HG03097 (cell line): ENCODE results near the gene KCND3.

Experiments
- ATAC-seq: cut with Tn5 transposase; IDR thresholded peaks from one replicate; pipeline ENCODE4 v1.9.1; 2021; ENCODE audit not compliant: unreplicated experiment, low FRiP score

KCND3 gene

DNA sequence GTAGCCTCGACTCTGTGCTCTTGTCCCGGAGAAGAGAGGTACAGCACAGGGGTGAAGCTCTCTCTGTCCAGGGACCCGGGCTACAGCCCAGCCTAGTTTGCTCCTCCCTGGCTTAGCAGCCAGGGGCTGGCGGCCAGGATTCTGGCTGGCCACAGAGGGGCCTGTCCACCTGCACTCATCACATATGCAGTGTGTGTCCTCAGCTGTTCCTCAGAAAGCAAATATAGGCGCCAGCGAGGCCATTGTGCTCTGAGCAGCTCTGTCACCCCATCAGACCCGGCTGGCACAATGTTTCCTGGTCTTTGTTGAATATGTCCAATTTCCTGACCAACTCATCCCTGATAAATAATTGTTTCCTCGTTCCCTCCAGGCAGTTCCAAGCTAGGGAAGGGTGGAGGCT lies 28.5 kb downstream of the KCND3 start:
- ATAC-seq = no peak

DNA sequence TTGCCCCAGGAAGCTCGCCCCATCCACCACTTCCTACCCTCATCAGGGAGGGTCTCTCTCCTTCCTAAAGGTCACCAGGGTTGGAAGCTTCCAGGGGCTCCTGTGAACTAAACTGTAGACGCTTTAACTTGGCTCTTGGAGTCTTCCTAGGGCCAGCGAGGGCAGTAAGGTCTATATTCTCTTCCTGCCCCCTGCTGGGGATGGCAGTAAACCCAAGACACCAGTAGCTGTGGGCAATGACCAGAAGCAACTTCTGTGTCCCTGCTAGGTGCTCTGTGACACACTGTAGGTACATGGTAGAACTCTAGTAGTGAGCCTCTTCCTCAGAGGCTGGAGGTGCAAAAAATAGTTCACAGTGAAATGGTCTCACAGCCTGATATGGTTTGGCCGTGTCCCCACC lies 30.0 kb downstream of the KCND3 start:
- no peak for ATAC-seq

DNA sequence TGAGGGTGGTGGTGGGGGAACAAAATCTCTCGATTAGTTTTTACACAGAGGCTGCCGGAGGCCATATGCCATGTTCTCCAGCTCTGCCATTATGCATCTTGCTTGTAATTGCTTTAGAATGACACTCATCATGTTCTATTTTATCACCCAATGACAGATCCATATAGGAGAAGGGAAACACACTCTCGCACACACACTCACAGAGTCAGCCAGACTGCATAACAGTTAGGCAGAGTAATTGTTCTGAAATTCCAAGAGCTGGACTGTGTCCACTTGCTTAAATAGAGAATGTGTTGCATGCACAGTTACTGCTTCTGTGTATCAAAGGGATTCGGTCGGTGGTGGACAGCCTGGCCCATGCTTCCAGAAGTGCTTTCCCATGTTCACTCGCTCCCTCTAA lies 30.6 kb downstream of the KCND3 start:
- no peak for ATAC-seq

DNA sequence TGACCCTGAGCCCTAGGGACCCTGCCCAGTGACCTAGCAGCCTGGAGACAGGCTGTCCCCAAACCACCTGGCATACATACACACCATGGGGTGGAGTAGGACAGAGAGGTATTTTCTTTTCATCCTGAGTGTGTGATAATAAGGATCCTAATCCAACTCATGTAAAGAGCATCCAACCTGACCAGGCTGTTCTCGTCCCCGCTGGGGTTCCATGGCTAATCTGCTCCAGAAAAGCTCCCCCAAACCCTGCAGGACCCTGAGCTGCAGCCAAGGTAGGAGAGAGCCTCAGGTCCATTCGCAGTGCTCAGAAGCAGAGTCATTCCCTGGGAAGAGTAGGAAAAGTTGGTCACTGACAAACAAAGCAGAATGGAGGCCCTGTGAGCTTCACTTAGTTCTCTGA lies 31.4 kb downstream of the KCND3 start:
- no peak for ATAC-seq

DNA sequence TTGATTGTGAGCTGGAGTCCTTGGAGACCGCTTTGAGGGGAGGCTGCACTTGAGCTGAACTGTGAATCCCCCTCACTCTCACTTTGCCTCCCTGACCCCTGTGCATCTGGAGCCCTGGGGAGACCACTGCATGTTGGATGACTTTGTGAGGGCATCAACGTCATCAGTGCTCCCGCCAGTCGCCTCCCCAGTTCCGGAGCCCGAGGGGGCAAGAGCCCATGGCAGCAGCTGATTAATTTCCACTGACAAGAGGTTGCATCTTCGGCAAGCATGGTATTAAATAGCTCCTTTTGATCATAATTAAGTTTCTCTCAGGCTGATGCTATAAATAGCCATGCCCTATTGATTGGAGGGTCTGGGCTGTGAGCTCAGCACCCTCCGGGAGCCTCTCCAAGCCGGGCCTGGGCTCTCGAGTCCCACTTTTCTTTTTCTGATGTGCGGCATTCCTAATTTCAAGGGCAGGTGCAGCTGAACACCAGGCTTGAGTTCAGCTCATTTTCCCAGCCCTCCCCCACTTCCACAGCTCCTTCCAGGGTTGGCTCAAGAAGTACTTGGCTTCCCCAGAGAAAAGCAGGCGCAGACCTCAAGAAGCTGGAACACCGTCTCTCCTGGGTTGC lies 33.2 kb downstream of the KCND3 start:
- ATAC-seq = no peak

DNA sequence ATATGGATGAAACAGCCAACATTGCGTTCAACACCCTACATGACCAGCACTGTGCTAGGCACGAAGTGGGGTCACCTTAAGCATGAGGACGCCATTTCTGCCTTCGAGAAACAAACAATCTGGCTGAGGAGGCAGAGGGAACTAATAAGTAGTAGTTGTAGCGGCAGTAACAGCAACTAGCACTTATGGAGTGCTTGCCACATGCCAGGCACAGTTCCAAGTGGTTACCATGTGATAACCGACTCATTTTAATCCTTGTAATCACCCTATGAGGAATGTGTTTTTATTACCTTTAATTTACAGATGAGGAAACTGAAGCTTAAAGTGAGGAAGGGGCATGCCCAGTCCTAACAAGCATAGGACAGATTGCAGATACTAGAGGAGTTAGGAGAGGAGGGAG lies 33.7 kb downstream of the KCND3 start:
- no peak for ATAC-seq

DNA sequence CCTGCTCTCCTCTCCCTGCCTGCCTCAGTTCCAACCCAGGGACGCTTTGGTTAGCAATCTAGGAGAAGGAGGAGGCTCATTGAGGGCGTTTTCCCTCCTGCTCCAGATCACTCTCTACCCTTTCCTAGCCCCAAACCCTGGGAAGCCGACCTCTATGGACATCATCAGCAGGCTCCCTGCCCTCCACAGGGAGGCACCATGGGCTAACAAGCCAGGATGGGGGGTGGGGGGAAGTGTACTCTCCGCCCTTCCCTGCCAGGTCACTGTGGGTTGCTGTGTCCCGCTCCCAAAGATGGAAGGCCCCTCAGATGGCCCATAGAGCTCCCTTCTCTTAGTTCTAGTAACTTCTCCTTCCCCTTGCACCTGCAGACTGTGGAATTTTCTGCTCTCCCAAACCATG lies 35.7 kb downstream of the KCND3 start:
- no peak for ATAC-seq

DNA sequence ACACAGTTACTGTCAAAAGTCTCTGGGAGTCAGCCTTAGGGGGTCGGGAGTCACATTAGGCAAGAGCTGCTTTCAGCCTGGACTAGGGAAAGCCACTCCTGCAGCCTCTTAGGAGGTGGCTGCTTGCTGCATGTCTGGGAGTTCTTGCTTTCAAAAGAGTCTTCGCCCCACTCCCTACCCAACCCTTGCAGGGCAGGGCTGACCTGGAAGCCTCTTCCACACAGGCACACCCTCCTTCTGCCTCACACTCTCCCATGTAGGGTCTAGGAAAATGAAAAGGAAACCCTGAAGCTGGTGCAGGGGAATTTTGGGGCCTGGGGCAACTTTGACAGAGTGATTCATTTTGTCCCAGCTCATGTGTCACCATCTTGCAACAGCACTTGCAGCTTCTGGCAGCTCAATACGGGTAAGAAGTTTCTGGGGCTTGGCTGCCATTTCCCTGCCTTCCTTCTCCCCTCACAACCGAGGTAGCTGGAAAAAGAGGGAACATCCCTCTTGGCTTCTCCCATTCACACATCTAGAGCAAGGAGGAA lies 37.3 kb downstream of the KCND3 start:
- no peak for ATAC-seq

DNA sequence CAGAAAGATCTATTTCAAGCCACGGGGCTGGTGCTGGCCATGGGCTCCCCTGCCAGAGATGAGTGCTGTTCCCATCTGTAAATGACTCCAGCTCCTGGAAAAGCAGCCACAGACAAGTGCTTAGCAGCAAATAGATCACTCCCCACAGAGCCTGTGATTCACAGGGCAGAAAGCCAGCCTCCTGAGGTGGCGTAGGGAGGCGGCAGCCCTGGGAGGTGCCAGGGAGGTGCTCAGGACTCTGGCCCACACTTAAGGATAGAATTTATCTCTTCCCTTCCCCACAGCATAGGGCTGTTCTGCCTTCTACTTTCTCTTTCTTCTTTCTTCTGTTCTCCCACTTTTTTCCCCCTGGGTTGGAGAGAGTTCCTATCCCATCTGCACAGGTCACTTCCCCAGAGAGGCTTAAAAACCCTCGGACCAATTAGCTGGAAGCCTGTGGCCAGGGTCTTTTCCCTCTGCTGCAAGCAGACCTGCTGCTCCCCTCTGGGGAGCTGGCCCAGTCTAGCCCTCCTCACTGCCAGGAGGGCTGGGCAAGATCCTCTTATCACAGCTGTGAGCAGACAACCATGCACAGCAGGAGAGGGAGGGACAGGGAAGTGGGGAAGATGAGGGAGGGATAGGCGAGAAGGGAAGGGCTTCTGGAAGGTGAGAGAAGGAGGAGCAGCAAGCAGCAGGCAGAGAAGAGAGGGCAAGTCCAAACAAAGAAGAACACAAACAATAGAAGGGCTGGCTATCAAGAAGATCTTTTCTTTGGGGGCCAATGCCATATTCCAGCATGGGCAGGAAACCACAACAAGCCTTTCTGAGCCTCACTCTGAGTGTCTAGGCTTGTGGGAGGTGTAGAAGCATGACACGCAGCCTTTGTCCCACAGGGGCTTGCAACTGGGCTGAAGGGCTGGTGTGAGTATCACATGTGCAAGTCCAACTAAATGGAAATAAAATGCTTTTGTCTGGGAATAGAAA lies 41.0 kb downstream of the KCND3 start:
- ATAC-seq = no peak

DNA sequence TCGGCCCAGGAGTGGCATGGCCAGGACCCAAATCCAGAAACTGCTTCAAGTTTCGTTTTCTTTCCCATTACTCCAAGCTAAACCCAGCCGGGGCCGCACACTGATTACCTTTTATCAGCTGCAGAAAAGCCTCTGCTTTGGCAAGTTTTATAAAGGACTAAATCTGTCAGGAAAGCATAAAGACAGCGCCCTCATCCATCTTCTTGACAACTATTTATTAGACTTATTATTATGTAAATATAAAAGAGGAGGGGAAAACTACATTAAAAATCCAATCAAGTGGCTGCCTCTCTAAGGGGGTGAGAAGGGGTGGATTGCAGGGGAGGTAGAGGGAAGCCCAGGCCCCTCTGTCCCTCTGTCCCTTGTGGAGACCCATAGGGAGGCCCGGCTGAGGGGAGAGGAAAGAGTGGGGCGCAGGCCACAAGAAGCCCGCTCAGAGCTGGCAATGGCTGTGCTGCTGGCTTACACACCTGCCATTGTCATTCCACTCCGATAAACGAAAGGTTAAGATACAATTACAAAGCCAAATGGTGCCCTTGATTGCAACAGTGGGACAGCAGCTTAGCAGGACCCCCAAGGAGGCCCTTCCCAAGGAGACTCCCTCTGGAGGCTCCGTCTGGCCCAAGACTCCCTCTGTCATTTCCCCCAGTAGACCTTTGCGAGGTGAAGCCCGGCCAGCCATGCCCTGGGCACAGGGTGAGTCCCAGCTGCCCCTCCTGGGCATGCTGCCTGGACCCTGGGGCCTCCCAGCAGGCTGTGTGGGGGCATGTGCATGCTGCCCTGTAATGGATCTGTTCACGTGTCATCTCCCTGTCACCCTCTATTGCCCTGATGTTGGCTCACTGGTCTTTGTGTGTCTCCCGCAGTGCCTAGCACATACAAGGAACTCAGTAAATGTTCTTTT lies 45.4 kb downstream of the KCND3 start:
- ATAC-seq = no peak

DNA sequence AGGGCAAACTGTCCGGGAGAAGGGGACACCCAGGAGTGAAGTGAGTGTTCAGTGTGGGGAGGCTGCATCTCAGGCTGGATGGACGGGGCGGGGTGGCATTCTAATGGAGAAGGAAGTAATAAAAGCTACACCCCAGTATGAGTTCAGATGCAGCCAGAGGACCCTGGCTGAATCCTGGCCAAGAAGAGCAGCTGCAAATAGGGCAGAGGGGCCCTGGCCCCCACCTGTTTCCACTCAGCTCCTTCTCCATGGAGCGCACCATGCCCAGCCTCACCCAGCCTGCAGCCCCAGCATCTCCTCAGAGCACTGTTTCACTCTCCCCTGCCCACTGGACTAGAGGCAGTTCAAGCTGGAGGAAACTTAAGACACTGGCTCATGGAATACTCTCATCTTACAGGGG lies 46.4 kb downstream of the KCND3 start:
- ATAC-seq = no peak

DNA sequence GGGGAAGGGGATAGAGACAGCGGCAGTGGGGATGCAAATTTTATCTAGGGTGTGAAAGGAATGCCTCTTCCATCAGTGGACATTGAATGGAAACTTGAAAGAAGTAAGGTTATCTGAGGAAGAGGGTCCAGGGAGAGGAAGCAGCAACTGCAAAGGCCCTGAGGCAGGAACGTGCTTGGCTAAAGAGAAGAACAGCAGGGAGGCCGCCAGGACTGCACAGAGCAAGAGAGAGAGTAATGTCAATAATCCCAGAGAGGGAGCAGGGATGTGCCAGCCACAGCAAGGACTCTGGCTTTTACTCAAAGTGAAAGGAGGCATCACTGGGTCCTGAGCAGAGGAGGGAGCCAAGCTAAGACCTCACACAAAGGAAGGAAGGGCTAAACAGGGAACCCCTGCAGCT lies 50.9 kb downstream of the KCND3 start:
- no peak for ATAC-seq

DNA sequence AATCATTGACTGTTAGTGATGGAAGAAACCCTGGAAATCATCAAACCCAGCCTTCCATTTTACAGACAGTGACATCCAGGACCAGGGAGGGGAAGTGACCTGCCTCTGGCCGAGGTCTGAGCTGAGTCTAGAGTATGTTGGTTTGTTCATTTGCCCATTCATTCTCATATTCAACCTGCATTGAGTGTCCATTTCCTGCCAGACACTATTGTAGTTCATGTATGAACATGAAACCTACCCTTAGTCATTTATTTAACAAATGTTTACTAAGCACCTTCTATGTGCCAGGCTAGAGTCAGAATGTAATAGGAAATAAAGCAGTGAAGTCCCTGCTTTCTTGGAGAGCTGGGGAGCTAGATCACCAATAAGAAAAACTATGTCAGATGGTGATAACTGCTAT lies 51.3 kb downstream of the KCND3 start:
- no peak for ATAC-seq

DNA sequence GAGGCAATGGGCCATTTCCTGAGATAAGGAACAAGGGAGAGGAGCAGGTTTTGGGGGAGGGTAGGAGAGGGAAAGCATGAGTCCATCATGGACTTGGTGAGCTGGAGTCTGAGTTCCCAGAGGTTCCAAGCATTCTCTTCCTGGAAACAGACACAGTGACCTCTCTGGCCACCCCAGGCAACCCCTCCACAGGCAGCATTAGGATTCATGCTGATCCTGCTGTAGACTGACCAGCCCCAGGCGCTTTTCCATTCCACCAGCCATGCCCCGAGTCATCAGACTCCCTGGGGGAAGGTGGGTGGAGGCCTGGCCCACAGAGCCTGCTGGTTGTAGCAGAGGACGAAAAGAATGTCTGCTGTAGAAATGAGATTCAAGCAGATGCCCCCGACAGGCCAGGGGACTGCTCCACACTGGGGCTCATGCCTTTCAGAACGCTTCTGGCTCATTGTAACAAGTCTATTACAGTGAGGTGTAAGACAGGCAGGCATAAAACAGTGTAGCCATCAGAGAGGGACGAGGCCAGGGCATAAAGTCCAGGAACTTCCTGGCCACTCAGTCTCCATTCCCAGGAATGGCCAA lies 52.2 kb downstream of the KCND3 start:
- no peak for ATAC-seq

DNA sequence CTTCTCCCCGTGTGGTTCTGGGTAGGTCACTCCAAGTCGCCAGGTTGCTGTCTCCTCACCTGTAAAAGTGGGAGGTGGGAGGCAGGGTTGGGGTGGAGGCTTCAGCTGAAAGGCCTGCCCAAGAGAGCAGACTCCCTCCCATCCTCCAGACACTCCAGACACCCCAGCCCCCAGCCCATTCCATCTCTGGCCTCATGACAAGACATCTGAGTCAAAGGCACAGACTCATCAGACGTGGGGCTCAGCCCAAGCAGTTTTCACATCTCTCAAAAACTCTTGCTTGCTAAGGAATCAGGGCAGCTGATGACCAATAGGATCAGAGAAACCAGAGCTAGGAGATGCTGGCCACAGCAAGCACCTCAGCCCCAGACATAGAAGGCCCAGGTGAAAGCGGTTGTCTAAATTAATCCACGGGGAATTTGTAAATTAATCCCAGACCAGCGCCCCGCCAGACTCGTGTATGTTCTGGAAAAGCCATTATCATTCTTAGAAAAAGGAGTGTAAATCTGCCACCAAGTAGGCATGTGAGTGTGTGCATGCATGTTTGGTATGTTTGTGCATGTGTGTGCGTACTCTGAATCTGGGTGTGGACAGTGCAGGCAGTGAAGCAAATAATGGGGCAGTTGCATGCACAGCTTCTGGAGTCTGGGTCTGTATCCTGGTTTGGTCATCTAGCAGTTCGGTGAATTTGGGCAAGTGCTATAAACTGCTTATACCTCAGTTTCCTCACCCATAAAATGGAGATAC lies 55.2 kb downstream of the KCND3 start:
- no peak for ATAC-seq

DNA sequence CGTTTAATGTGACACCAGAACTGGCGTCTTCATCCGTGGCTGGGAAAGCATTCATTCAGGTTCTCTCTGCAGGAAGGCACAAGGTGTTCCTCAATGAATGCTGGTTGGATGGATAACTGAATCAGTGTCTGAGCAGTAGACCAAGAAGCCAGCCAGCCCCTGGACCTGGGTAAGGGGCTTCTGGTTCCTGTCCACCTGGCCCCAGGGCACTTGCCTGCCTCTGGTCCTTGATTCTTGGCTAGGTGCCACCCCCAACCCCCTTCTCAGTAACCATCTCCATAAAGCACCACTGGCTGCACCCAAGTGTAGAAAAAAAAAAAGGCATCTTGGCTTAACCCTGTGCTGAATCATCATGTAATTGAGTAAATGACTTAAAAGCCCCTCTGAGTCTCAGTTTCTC lies 59.1 kb downstream of the KCND3 start:
- no peak for ATAC-seq

DNA sequence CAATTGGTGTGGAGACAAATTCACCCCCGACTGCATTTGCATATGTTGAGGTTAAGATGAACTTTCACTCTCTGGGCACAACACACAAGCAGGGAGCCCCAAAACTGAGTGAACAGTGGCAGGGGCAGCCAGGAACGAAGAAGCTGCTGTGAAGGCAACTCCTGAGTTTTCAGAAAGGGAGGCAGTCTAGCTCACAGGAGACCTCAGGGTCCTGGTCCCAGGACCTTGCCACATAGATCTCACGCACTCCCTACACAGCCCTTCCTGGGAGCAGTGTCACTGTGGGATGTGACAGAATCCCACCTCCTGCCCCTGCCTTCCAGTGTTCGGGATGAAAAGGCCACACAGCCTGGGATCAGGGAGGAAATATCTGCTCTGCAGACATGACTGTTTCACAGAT lies 60.9 kb downstream of the KCND3 start:
- ATAC-seq = no peak

DNA sequence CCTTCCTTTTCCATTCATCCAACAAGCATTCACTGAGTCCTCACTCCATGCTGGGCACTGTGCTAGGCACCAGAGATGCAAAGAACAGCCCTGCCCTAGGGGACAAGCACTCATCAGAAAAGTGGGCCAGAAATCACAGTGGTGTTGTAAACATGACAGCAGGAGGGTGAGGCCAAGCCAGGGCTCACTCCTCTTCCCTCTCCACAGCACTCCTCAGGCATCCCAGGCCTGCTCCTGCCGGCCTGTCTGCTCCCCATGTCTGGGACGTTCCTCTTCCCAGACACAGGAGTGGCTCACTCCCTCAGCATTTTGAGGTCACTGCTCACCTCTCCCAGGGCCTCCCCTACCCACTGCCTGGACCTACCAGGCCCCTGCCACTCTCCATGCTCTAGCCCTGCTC lies 61.8 kb downstream of the KCND3 start:
- ATAC-seq = no peak

DNA sequence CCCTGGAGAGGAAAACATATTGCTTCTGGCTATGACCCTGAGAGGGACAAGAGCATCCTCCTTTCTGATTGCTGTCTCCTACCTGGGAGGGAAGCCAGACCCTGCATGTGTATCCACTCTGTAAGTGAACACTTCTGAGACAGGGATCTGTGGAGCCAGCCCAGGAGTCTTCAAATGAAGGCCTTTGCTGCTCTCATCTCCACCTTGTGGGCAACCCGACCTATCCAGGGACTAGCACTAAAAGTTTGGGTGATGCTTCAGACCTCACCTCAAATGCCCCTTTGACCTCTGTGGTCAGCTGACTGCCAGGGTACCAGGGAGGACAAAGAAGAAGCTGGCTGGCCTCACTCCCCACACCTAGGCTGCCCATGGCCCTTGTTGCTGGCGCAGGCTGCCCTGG lies 64.7 kb downstream of the KCND3 start:
- ATAC-seq = no peak

DNA sequence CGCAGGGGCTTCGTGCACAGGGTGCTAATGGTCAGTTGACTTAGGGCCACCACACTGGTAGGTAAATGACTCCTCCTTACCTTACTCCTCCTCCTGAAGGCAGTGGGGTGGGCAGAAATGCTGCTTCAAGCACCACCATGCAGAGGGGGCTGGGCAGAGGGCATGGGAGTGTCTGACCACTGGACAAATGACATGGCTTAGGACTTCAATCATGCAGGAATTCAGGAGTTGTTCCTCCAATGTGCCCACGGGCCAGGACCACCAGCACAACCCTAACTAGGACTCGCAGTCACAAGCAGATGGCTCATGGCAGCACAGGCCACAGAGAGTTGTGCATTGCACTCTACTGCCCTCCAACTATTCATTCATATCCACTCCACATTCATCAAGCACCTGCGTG lies 65.7 kb downstream of the KCND3 start:
- no peak for ATAC-seq
